ENCODE results near the gene SLCO2A1.

Gene SLCO2A1

DNA sequence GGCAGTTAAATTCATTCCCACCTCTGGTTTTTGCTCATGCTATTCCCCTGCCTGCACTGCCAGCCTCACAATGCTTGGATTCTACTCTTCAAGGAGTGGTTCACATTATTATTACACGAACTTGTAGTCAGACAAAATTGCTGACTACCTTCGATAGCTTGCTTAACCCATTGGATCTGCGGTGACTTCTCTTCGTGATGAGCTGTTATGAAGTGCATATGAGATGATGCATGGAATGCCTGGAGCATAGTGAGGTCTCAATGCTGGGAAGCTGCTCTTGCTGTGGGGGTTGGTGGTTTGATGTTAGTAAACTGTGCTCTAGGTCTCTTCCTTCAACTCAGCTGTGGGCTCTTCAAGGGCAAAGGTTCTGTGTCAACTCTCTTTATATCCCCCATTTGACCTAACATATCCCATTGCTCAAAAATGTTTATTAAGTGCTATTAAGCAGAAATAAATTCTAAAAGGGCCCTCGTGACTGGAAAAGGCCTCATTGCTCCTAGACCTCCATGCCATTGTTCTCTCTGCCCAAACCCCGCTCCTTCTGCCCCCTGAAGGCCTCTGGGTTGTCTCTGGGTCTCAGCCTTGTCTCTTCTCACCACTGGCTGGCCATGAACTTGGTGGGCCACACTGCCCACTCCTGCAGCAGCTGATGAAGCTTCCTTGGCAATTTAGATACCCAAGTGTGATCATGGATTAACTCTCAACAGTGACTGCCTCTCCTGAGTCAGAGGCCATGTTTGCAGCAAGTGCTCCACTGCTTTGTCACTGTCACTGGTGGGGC lies 4.5 kb upstream of the SLCO2A1 start:
- DNase-seq (ENCODE audit: low read depth): peak; percentile 13

DNA sequence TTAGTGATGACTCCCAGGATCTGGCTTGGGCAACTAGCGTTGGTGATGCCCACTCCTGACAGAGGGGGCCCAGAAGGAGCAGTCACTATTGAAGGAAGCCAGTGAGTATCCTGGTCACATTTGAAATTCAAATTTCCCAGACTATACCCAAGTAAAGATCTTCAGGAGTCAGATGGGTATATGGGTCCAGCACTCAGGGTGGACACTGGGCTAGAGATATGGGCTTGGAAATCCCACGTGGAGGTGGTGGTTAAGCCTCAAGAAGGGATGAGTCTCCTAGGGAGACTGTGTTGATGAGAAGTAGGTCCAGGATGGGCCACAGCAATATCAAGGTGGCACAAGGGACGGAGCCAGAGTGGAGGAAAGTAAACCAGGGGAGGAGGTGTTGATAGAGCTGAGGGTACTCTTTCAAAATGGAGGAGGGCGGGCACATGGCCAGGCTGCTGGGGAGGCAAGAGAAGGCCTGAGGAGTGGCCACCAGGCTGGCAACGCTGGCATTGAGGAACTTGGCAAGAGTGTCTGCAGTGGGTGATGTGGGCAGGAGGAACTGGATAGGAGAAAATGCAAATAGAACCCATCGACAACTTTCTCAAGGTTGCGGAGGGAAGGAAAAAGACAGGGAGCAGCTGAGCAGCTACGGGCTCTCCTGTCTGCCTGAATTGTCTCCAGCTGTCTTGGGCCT lies 3.7 kb upstream of the SLCO2A1 start:
- no peak for DNase-seq (ENCODE audit: low read depth)

DNA sequence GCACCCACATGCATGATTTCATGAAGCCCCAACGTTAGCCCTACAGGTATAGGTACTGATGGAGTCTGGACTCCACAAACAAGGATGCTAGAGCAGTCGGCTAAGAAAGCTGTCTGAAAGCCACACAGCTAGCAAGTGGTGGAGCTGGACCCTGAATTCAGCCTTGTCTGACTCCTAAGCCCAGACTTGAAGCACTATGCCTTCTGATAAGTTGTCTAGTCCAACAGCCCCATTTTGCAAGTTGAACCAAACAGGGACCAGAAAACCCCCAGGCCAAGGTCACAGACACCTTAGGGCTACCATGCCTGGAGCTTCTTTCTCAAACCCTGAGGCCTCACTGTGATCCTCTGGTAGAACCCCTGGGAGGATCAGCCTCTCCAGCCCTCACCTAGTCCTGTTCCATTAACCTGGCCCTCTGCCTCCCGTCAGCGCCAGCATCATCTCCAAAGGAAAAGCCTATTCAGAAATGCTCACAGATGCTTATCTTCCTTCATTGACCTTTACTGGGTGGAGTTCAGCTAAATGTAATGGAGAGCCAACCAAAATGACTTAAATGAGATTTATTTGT lies 1.7 kb upstream of the SLCO2A1 start:
- no peak for DNase-seq (ENCODE audit: low read depth)

DNA sequence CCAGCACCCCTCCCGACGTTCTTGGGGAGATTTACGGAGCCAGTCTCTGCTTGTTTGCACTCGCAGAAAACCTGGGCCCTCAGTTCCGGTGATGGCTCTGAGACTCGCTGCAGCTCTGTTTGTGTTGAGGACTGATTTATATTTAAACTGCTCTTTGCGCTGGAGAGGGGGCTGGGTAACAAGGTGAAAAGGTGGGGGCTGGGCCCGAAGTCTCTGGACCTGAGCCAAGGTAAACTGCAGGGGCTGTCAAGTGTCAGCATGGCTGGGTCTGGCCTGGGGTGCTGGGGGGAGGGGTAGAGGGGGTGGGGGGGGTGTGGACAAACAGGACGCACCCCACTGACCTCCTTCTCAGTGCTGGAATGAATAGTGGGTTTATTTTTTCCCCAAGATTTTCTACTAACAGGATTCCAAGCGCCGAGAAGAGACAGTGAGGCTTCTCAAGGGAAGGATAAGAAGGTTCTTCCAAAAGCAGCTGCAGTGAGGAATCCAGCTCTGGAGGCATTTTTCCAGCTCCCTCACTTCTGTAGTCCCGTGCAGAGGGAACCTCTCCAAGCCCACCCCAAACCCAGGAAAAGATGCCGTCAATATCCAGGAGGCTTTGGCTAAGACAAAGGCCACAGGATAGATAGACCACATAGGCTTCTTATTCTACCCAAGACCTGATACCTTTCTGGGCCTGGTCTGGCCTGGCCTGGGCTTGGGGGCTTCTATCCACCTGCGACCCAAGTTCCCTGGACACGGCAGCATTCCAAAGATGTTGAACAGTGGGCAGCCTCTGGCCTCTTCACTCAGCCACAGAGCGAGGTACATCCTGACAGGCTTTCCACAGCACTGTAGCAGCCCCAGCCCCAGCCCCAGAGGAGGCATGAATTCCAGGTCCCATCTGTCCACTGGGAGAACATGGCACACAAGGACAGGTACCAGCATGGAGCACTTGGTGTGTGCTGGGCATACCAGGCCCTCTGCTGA lies 938 bp upstream of the SLCO2A1 start:
- DNase-seq (ENCODE audit: low read depth): no peak

DNA sequence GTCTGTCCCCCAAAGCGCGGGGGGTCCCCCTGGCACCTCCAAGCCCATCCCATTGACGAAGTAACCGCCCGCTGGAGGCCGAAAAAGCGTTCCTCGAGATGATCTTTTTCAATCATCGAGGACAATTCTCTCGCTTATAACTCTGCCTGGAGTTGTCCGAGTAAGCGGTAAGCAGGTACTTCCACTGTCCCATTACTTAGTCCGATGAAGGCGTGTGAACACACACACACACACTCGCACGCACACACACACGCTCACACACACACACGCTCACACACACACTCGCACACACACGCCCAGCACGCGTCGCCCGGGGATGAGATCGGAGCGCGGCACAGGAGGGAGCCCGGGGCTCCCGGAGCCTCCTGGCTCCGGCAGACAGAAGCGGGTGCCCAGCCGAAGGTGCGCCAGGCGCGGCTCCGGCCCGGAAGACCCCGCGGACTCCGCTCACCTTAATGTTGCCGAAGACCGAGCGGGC lies 430 bp downstream of the SLCO2A1 start:
- no peak for DNase-seq (ENCODE audit: low read depth)

DNA sequence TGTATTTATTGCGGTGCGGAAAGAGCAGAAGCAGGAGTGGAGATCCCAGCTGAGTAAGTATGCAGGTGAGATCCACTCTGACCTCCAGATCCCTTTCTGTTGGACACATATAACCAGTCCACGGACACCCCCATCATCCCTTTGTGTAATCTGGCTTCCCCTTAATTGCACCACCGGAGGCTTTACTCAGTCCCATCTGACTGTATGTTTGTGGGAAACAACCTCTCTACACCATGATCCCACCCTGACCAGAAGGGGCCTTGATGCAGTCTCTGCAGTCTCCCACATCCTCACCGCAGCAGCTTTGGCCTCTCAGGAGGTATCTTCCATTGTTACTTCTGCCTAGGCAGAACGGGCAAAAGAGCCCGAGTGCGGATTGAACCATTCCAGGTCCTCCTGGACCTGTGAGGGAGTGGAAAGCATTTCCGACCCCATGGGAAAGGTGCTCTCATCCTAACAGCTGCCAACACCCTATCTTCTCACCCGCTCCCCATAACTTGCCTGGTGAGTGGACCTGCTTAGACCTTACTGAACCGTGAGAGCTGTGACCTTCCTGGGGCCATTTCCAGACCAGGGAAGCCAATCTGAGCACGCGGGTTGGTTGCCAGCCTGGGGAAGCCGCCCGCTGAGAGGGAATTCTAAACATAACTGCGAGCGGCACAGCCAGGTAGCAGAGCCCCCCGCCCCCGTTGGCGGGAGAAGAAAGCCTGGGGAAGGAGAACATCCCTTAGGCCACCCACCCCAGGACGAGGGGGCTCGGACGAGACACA lies 1.1 kb downstream of the SLCO2A1 start:
- DNase-seq (ENCODE audit: low read depth): no peak

DNA sequence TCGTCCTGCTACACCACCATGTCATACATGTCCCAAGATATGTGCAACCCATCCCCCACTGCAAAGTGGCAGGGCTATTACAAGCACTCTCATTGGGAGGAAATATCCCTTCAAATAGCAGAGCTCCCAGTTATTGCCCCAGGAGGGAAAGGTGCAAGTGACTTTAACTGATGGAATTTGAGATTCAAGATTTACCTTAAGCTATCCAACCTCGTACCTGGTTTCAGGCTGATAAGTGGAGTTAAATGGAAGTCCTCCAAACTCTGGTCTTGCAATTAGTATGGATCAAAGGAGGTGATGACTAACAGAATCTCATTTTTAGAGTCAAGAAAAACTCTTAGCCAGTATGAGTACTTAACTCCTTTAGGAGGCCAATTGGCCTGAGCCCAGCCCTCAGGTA lies 2.1 kb downstream of the SLCO2A1 start:
- no peak for DNase-seq (ENCODE audit: low read depth)

DNA sequence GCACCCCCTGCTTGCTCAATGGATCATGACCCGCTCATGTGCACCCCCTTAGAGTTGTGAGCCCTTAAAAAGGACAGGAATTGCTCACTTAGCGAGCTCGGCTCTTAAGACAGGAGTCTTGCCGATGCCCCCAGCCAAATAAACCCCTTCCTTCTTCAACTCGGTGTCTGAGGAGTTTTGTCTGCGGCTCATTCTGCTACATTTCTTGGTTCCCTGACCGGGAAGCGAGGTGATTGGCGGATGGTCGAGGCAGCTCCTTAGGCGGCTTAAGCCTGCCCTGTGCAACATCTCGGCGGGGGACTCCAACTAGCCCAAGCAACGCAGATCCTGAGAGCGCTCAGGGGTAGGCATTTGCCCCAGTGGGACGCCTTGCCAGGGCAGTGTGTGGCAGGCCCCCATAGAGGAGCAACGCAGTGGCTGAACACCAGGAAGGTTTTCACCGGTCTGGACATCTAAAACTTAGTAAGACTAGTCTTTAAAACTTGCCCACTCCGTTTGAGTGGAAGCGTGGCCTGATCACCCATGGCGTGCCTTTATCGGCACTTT lies 9.5 kb downstream of the SLCO2A1 start:
- DNase-seq (ENCODE audit: low read depth): no peak

DNA sequence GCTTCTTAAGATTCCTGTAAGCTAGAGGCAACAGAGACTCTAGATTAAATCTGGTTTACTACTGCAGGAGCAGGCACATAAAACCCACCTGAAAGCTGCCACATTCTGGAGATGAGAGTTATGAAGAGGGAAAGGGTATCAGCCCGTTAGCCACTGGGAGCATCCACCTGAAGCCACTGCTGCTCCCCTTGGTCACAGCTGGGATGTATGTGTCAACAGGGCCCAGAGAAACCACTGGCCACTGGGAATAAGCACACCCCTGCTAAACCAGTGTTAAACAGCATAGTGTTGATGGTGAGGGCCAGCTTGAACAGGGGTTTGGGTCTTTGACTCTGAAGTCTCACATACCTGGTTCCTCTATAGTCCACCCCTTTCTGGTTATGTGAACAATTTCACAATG lies 10.9 kb downstream of the SLCO2A1 start:
- DNase-seq (ENCODE audit: low read depth): no peak

DNA sequence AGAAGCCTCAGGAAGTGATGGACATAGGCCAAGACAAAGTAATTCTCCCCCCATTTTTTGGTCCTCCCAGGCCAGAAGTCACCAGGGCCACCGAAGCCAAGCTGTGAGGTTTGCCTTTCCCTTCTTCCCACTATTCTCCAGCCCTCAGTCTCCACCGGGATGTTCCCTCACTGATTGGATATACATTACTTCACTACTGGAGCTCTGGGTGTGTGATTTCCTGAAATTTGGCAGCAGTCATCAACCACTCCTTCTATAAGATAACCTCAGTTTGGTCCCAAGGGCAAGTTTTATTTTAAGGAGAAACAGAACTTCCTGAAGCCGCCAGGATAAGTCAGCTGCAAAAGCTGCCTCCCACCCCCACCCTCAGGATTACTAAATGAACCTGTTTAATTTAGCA lies 11.3 kb downstream of the SLCO2A1 start:
- DNase-seq (ENCODE audit: low read depth): no peak

DNA sequence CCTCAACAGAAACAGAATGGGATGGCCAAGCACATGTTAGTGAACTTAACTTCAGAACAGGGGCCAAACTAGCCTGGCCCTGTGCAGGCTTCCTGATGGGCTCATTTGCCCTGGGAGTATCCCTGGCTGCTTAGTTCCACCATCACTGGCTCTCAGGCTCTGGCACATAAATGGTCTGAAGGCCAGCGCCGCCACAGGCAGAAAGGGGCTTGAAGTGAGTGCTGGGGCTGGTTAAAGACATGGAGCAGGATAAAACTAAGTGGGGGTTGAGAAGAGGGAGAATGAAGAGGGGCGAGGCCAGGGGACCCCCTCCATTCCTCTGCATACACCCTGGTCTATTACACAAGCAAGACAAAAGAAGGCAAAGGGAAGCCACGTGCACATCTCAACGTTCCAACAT lies 12.2 kb downstream of the SLCO2A1 start:
- DNase-seq (ENCODE audit: low read depth): no peak

DNA sequence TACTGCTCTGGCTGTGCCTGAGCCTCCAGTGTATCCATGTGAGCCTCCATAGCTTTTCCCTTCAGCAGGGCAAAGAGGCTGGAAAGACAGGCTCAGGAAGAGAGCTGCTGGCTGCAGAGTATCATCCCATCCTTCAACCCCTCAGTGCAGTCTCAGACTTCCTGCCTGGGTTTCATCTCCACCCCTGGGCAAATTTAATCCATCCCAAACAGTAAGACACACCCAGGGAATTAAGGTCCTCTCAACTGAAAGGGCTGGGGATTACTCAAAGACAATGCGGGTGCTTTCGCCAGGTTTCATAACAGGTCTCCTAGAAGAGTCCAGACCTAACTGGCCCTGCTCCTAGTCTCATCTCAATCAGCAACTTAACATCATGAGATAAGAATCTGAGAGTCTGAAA lies 15.5 kb downstream of the SLCO2A1 start:
- no peak for DNase-seq (ENCODE audit: low read depth)

DNA sequence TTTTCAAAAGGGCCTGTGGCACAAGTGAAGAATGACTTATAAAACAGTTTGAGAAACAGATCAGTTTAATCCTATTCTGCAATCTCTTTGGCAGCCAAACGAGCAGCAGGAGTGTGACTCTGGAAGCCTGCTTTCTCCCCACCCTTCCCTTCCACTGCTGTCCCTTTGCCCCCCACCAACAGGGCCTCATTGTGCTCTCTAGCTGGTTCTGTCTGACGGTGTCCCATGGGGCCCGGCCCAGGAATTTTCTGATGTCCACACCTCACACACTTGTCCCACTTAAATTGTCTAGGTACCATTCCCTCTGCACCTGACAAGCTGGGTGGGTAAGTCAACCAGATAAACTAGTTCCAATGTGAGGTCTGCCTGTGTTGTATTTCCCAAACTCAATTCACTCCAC lies 16.4 kb downstream of the SLCO2A1 start:
- no peak for DNase-seq (ENCODE audit: low read depth)

DNA sequence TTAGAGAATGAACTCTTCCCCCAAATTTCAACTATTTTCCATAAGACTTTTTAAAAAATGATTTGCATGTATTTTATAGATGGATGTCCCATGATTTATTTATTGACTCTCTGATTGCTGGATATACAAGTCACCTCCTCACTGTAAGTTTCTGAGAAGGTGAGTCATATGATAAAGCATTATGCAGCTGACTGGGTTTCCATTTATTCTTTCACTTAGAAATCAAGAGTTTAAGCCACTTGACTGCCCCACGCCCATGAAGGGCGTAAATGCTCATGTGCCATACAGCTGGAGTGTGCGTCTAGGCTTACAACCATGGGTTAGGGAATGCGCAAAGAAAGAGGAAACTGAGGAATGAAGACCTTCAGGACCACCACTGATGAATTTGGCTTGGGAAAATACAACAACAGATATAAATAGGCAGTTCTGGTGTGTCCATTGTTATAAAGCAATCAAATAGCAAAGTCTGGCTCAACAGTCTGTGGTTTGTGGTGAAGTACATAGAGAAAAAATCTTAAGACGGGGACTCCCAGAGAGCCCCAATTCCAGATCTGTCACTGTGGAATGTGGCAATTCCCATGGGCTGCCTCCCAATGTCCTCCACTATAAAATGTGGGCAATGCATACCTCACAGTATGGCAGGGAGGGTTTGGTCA lies 20.3 kb downstream of the SLCO2A1 start:
- peak; percentile 20 for DNase-seq (ENCODE audit: low read depth)

DNA sequence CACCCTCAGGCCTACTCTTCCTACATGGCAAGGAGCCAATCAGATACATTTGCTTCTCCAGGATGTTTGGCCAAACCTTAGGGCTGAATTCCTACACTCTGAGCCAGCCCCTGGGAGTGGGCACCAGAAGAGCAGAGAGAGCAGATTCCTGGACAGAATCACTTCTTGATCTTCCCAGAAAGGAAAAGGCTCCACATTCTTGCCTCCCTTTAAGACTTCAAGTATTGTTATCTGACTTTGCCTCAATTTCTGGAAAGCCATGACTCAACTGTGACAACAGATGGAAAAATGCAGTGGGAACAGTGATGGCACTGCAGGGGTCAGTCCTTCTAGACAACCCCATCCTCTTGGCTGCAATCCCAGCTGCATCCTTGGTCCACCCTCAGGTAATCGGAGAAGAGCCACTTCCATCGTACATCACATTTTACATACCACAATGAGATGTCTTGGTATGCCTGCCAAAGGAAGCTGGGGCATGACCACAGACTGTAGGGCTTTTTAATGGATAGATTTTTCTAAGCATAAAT lies 21.0 kb downstream of the SLCO2A1 start:
- peak; percentile 95 for DNase-seq (ENCODE audit: low read depth)

DNA sequence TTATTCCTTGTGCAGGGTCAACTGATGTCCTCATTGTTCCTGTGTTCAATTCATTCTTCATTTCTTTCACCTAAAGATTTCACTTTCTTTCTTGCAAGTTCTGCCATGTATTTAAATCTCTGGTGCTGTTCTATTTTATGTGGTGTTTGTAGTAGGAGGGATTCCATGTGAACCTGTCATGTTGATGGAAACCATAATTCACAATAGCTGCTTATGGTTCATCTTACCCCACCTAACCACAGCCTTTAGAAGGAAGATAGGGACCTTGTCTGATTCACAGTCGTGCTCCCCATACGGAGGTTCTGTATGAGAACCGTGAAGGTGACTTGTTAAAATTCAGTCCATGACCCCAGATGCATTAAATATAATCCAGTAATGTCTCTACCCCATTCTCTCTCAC lies 21.9 kb downstream of the SLCO2A1 start:
- DNase-seq (ENCODE audit: low read depth): no peak

DNA sequence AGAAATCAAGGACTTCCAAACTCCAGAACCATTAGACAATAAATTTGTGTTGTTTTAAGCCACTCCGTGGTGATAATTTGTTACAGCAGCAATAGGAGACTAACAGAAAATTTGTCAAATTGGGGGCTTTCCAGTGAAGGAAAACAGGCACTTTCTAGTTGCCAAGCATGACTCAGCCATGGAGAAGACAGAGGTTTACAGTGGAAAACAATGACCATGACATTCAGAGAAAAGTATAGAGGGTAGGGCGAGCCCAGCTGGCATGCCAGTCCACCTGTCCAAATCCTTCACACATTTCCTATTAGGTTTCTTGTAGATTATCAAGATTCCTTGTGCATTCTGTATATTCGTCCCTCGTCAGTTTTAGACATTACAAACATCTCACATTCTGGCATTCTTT lies 24.9 kb downstream of the SLCO2A1 start:
- DNase-seq (ENCODE audit: low read depth): no peak

DNA sequence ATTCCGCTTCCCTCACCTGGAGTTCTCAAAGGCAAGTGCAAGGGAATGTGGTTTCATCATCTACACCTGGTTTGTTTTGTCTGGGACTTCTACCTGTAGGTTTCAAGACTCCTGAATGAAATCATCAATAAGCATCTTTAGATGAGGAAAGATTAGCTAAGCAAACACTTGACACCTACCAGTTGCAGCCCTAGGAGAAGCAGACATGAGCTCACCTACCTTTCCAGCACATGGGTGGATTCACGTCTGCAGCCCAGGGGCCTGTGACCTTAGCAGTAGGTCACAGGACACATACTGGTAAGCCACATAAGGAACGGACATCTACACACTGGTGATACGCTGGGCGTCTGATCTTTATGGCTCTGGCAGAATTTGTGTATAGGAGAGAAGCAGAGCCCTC lies 26.7 kb downstream of the SLCO2A1 start:
- DNase-seq (ENCODE audit: low read depth): no peak

DNA sequence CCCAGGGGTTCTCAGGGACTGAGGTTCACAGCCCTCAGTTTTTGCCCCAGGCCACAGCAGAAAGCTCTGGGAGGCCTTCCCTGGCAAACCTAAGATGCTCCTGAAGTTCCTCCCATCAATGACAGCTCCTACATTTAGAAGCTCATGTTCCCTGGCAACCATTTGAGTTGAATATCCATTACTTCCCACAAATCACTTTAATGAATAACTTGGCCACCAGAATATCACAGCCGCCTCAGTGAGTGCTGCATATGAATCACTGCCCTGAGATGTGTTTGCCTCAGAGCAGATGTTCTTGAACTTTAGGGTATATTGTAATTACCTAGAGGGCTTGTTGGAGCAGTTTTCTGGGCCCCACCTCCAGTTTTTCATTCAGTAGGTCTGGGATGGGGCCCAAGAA lies 27.4 kb downstream of the SLCO2A1 start:
- DNase-seq (ENCODE audit: low read depth): no peak

DNA sequence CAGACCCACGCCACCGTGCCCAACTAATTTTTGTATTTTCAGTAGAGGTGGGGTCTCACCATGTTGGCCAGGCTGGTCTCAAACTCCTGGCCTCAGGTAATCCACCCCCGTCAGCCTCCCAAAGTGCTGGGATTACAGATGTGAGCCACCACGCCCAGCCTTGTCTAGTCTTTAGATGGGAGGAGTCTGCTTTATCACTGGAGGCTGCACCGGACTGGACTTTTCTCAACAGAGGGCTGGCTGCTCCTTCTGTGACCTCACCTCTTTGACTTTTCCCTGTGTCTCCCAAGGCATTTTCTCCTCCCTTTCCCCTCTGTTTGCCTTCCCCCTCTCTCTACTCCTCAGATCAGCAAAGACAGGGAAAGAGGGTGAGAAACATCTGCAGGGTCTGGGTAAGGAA lies 28.5 kb downstream of the SLCO2A1 start:
- DNase-seq (ENCODE audit: low read depth): no peak

Measured in HS-5 (cell line).